Activated CD4-positive, CD25-positive, alpha-beta regulatory T cell (primary cell): ENCODE measurements around the gene EBI3.
"Not testable (repeated sequence)": the region's sequence is repeated elsewhere in the genome, so short reads cannot be mapped to it uniquely, and the experiment has no call there.

Source experiments
- DNase-seq, 4 experiments: peaks; one replicate each; lab custom pipeline; 2025; lab: John Stamatoyannopoulos, UW

Gene EBI3

DNA sequence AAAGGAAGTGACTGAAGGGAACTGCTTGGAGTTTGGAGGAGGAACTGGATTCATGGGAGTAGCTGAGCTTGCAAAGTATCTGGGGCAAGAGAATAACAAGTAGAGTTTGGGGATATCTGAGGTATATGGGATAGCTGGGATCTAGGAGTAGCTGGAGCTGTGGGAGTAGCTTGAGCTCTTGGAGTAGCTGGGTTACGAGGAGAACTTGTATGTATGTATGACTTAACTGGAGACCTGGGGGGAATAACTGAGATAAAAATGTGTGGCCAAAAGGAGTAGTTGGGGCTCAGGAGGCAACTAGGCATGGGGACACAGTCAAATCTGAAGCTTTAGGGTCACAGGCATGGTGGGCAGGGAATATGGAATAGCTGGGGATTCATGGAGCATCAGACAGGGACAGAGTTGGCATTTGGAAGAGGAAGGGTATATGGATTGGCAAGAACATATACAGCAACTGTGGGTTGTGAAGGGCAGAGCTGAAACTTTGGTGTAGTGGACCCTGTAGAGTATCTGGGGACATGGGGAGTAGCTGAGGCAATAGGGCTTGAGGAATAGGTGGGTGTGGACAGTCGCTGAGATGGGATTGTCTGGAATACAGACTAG is 28.3 kb upstream of the EBI3 start:
- DNase-seq = no peak

DNA sequence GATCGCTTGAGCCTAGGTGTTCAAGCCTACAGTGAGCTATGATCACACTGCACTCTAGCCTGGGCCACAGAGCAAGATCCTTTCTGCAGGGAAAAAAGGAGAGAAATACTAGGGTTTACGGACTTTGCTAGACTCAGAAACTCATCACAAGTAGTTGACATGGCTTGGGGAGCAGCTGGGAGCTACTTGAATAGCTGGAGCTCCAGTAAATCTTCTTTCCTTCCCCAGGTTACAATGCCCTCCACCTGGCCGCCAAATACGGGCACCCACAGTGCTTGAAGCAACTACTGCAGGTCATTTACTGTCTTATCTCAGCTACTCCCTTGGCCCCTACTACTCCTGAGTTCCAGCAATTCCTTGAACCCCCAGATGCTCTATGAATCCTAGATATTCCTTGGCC is 27.5 kb upstream of the EBI3 start:
- no peak for DNase-seq

GRCh38 chr19:4206818-4207484 is 22.4 kb upstream of the EBI3 start:
- DNase-seq = no peak

DNA sequence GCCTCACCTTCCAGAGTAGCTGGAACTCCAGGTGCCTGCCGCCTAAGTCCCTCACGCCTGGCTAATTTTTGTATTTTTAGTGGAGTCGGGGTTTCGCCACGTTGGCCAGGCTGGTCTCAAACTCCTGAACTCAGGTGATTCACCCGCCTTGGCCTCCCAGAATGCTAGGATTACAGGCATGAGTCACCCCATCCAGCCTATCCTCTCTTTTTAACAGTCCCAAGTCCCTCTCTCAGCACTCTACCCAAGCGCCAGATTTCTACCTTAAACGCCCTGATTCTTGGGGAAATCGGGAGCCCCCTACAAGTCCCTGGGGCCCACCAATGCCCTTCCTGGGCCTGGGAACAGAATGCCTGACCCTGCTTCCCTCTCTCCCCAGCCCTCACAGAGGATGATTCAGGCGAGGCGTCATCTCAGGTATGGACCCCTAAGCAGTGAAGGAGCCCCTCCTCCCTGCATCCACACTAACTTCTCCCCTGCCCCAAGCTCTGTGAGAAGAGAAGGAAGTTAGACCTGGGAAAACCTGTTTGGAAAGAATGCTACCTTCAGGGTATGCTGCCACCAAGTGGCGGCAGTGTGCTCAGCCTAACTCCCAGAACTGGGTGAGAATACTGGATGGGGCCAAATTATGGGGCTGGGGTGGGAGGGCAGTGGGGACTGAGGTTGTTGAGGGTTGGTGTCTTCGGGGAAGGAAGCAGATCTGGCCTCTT is 20.8 kb upstream of the EBI3 start:
- DNase-seq = no peak

- DNase-seq = no peak
These were observed 19.1 kb upstream of the EBI3 start for GRCh38 chr19:4210166-4210731.

GRCh38 chr19:4213116-4213515 is 16.2 kb upstream of the EBI3 start:
- DNase-seq = no peak

DNA sequence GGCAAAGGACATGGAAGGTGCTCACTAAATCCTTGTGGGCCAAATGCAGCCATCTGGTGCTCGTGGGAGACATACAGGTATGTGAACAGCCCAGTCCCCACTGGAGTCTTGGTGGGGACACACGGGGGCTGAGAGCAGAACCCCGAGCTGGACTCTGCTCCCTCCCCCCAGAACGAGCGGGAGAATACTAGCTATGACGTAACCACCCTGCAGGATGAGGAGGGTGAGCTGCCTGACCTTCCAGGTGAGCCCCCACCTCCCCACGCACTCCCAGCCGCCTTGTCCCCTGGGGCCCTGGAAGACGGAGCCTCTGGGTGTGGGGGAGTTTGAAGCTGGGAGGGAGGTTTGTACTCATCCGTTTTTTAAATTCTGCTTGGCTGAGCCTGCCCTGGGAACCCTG is 13.5 kb upstream of the EBI3 start:
- DNase-seq = no peak

GRCh38 chr19:4216846-4217245 is 12.5 kb upstream of the EBI3 start:
- DNase-seq = no peak

DNA sequence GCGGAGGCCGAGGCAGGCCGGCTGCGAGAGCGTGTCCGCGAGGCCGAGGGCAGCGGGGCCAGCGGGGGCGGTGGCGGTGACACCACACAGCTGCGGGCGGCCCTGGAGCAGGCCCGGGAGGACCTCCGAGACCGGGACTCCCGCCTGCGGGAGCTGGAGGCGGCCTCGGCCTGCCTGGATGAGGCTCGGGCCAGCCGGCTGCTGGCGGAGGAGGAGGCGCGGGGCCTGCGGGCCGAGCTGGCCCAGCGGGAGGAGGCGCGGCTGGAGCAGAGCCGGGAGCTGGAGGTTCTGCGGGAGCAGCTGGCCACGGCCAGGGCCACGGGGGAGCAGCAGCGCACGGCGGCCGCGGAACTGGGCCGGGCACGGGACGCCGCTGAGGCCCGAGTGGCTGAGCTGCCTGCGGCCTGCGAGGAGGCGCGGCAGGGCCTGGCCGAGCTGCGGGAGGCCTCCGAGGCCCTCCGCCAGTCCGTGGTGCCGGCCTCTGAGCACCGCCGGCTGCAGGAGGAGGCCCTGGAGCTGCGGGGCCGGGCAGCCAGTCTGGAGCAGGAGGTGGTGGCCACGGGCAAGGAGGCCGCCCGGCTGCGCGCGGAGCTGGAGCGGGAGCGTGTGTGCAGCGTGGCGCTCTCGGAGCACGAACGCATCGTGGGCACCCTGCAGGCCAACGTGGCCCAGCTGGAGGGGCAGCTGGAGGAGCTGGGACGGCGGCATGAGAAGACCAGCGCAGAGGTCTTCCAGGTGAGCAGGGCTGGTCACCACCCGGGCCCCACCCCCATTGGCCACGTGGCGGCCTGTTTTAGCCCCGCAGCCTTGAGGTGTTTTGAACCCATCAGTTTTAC is 11.7 kb upstream of the EBI3 start:
- DNase-seq = no peak

DNA sequence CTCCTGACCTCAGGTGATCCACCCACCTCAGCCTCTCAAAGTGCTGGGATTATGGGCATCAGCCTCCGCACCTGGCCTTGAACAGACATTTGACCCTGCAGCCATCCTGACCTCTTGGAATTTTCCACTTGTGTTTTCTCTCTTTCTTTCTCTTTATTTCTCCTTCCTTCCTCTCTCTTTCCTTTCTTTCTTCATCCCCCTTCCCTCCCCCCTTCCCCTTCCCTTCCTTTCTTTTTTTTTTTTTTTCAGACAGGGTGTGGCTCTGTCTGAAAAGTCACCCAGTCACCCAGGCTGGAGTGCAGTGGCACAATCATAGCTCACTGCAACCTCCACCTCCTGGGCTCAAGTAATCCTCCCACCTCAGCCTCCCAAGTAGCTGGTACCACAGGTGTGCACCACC is 10.8 kb upstream of the EBI3 start:
- DNase-seq = not testable (repeated sequence)

GRCh38 chr19:4220188-4220587 is 9.1 kb upstream of the EBI3 start:
- DNase-seq = no peak

DNA sequence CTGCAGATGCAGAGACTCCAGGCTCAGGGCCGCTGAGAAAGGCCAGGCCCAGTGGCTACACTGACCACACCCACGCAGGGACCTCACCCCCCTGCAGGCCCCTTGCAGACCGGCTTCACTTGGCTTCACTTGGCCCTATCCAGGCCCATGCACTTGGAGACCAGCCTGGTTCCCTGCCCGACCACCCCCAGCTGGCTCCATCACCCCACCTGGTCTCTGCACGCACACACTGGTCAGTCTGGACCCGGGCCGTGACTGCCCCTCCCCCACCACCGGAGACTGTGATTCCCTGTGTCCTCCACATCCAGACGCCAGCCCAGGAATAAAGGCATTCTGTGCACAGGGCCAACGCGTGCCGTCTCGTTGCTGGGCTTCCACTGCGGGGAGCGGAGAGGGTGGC is 4.9 kb upstream of the EBI3 start:
- DNase-seq = no peak

GRCh38 chr19:4225885-4226284 is 3.4 kb upstream of the EBI3 start:
- DNase-seq = no peak

GRCh38 chr19:4227771-4228170 is 1.6 kb upstream of the EBI3 start:
- no peak for DNase-seq

- DNase-seq = no peak
These were observed 551 bp upstream of the EBI3 start for GRCh38 chr19:4228765-4229178.

DNA sequence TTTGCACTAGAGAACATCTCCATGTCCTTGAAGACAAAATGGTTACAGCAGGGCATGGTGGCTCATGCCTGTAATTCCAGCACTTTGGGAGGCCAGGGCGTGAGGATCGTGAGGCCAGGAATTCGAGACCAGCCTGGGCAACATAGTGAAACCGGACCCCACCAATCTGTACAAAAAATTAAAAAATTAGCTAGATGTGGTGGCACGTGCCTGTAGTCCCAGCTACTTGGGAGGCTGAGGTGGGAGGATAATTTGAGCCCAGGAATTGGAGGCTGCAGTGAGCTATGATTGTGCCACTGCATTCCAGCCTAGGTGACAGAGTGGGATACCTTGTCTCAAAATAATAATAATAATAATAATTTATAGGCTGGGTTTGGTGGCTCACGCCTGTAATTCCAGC is 914 bp downstream of the EBI3 start:
- not testable (repeated sequence) for DNase-seq

- not testable (repeated sequence) for DNase-seq
These were observed 2.2 kb downstream of the EBI3 start for GRCh38 chr19:4231521-4231920.

- DNase-seq = not testable (repeated sequence)
These were observed 2.8 kb downstream of the EBI3 start for GRCh38 chr19:4232139-4232538.

- DNase-seq = no peak
These were observed 3.4 kb downstream of the EBI3 start for GRCh38 chr19:4232614-4233281.

GRCh38 chr19:4233282-4233853 is 4.0 kb downstream of the EBI3 start:
- peak; percentile 17 to 71 (median 50) for DNase-seq

GRCh38 chr19:4234142-4234861 is 5.0 kb downstream of the EBI3 start:
- DNase-seq = no peak
